NCI-H748 (cell line): Measurements from ENCODE around the gene MDH2.
"Not testable (repeated sequence)": the region's sequence is repeated elsewhere in the genome, so short reads cannot be mapped to it uniquely, and the experiment has no call there.

ENCODE experiments used
- DNase-seq: peaks from one replicate; lab custom pipeline; 2025; ENCODE audit not compliant: unreplicated experiment; lab: John Stamatoyannopoulos, UW

MDH2 gene, protein sequence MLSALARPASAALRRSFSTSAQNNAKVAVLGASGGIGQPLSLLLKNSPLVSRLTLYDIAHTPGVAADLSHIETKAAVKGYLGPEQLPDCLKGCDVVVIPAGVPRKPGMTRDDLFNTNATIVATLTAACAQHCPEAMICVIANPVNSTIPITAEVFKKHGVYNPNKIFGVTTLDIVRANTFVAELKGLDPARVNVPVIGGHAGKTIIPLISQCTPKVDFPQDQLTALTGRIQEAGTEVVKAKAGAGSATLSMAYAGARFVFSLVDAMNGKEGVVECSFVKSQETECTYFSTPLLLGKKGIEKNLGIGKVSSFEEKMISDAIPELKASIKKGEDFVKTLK

DNA sequence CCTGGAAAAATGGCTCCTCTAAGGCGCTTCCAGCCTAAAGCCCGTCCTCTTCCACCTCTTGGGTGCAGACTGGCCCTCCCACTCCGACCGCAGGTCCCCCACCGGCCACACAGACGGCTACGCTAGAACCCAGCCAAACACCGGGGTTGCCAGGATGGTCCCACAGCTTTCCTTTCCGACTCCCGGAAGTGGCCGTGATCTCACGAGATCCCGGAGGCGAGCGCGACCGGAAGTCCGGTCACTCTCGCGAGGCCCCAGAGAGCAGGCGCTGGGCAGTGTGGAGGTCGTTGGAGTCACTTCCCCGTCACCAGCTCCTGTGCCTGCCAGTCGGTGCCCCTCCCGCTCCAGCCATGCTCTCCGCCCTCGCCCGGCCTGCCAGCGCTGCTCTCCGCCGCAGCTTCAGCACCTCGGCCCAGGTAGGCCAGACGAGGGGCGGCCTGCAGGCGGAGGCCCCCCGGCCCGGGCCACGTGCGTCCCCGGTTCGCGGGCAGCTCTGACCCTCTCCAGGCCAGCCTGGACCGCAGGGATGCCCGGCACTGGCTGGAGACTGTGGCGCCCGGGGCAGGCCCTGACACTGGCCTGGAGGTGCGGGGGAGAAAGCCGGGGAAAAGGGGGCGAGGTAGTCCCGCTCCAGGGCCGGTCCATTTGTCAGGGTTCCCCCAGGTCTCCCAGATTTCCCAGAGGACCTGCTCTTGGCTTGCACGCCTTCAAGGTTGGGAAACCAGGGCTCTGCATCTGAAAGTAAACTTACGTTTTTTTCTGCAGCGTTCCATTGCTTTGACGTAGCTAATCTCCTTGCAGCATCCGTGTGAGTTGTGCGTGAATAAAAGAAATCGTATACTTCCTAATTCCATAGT lies at the start of gene MDH2, which contains the start of gene STYXL1:
MDH2 (plus strand) TSS at position 296 of the 857 bp plus-strand sequence; CDS start at position 351, 55 bp downstream.
STYXL1 (minus strand) TSS at position 190 of the 857 bp plus-strand sequence. CDS start 17,477 bp downstream, outside the sequence.
- peak; percentile 95 for DNase-seq

DNA sequence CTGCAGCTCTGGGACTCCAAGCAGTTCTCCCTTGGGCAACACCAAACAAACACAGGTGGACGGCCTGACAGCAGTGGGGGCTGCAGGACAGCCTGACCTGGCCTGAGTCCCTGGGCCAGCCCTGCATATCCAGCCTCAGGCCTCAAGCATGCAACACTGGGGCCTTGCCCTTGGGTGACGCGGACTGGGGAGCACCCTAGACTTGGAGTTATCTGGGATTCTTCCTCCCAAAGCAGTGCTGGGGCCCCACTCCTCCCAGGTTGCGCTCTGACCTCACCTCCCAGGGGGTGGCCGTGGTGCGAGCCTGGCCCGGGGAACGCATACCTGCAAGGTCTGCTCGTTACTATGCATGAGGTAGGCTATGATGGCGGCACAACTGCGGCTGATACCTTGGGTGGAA lies 47.3 kb upstream of the MDH2 start:
- no peak for DNase-seq

DNA sequence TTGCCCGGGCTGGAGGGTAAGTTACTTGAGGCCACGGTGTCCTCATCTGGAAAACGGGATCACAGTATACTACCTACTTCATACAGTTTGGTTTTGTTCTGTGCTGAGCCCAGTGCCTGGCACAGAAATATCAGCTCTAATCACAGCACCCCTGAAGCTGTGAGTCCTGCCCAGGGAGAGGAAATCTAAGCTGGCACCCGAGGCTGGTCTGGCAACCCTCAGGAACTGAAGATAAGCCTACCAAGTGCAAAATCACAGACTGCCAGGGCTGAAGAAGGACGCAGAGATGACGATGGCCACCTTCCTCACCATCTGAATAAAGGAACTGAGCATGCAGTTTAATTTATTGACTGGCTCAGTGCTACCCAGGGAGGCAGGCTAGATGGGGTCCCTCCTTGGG lies 45.8 kb upstream of the MDH2 start:
- DNase-seq: no peak

DNA sequence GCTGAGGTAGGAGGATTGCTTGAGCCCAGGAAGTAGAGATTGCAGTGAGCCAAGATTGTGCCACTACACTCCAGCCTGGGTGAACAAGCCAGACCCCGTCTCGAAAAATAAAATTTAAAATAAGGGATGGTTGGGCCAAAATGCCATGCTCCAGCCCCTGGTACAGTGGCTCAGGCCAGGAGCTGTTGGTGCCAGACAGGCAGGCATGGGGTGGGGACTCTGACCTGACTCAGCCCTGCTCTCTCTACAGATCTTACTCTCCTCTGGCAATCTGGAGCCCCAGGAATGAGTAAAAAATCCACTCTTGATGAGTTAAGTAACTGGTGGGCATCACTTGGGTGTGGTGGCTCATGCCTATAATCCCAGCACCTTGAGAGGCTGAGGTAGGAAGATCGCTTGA lies 45.1 kb upstream of the MDH2 start:
- no peak for DNase-seq

DNA sequence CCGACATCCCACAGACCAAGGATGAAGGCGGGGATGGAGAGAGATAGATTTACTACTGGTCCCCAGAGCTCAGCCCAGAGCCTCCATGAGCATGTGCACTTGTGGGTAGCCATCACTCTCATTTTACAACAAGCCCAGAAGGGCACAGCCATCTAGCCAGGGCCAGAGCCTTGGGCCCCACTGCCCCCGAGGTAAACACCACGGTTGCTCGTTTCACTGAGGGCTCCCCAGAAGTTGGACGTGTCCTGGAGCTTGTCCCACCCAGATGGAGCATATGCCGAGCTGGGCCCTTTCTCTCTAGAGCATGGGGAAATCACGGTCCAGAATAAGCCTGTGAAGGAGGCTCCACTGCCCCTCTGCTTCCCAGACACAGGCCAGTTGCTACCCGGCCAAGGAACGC lies 44.6 kb upstream of the MDH2 start:
- no peak for DNase-seq

DNA sequence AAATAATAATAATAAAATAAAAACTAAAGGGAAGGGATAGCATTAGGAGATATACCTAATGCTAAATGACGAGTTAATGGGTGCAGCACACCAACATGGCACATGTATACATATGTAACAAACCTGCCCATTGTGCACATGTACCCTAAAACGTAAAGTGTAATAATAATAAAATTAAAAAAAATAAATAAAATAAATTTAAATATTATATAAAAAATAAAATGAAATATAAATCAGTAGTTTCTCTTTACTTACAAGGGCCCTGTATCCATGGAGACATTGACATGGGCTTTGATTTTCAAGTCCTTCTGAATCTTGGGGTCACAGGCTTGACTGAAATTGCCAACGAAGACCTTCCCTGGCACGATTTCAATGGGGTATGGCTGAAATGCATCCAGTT lies 42.9 kb upstream of the MDH2 start:
- DNase-seq: not testable (repeated sequence)

DNA sequence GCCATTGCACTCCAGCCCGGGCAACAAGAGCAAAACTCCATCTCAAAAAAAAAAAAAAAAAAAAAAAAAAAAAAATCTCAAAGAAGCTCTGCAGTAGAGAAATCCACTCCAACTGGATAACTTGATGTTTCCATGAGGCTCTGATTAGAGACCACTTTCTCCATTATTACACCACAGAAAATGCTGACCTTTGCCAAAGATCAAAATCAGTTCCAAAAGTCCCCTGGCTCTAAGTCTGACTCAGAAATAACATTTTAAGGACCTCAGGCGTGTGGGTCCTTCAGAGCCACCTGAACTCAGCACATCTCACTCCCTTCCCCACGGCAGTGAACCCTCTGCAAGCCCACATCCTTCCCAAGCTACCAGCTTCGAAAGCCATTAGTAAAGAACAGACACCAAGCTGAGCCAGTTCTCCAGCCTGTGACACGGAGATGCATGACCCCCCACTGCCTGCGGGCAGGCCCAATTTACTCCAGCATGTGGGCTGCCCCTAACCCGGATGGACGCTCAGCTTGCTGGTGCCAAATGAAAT lies 39.7 kb upstream of the MDH2 start:
- no peak for DNase-seq

DNA sequence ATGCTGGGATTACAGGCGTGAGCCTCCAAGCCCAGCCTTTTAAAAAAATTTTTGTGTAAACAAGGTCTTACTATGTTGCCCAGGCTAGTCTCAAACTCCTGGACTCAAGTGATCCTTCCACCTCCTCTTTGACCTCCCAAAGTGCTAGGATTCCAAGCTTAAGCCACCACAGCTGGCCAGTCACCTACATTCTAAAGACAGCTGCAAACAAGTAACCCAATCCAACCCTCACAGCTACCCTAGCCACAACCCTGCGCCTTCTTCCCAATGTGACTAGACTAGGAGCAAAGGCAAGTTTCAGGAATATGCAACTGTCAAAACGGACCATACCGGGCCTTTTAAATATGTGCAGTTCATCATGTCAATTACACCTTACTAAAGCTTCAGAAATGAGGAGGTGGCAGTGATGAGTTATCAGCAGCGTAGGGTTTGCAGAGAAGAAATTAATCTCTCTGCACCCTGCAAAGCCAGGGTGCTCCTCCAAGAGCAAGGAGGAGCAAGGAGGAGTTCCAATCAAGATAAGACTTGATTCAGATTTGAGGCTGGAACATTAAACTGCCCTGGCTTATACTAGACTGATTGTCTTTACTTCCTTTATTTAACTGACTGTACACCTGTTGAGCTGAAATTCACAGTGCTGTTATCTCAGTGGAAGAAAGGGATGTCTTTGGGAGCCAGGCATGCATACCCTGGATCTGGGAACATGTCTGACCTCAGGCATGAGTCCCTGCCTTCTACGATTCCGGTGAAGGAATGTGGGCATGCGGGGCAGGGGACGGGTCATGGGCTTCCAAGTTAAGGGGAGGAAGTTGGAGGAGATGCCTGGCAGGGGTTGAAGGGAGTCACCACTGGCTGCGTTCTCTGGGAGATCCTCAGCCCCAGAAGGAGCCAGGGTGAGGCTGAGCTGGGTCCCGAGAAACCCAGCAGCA lies 38.0 kb upstream of the MDH2 start:
- no peak for DNase-seq

DNA sequence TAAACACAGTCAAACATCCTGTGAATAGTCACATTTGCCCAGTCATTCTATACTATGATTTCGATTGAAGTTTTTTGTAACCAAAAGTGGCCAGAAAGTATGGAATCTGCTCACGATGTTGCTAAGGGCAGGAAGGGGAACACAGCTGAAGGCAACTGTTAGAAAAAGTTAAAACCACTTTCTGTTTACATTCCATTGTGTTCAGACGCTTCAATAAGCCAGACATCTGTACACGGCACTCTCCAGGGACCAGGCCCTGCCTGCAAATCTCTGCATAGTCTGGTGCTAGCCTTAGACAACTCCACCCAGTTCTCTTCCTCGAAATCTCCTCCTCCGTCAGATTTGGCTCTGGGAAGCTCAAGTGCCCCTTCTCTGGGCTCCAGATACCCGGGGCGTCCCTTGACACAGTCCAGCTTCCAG lies 36.5 kb upstream of the MDH2 start:
- DNase-seq: no peak

DNA sequence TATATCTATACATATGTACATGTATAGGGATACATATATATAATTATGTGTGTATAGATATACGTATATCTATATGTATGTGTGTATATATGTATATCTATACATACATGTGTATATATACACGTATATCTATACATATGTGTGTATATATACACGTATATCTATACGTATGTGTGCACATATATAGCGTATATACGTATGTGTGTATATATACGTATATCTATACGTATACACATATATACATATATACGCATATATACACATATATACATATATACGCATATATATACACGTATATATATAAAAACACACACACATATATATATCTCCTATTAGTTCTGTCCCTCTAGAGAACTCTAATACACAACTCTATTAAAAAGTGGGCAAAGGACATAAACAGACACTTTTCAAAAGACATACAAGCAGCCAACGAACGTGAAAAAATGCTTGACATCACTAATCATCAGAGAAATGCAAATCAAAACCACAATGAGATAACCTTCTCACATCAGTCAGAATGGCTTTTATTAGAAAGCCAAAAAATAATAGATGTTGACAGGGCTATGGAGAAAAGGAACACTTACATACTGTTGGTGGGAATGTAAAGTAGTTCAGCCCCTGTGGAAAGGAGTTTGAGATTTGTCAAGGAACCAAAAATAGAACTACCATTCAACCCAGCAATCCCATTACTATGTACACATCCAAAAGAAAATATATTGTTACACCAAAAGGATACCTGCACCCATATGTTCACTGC lies 31.5 kb upstream of the MDH2 start:
- no peak for DNase-seq

DNA sequence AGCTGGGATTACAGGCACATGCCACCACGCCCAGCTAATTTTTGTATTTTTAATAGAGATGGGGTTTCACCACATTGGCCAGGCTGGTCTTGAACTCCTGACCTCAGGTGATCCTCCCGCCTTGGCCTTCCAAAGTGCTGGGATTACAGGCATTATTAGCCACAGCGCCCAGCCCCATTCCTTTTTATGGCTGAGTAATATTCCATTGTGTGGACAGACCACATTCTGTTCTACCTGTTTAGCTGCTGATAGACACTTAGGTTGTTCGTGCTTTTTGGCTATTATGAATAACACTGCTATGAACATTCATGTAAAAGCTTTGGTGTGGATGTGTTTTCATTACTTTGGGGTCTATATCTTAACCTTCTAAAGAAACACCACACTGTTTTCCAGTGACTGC lies 29.4 kb upstream of the MDH2 start:
- not testable (repeated sequence) for DNase-seq

DNA sequence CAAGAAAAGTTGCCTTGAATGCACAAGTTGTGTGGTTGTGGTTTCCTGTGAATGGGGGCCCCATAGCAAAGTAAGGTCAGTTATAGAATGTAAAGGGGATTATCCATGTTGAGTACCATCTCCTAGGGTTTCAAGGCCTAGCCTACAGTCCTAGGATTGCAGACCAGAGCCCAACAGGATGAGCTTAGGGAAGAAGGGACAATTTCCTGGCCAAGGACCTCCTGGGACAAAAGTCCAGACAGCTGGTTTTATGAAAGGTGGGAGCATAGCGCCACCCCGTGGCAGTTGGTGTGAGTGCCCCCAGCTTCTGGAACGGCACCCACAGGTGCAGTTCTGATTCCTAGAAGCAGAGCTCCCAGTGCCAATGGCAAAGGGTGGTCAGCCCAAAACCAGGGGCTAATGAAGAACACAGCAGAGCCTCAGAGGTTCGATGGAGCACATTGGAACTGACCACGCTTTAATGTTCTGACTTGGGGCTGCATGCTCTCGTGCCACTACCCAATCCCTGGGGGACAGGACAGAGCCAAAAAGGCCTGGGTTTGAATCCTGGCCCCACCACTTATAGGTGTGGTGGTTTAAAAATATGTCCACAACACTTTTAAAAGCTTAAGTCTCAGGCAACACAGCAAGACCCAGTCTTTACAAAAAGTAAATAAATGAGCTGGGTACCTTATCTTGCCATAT lies 27.7 kb upstream of the MDH2 start:
- peak; percentile 70 for DNase-seq

DNA sequence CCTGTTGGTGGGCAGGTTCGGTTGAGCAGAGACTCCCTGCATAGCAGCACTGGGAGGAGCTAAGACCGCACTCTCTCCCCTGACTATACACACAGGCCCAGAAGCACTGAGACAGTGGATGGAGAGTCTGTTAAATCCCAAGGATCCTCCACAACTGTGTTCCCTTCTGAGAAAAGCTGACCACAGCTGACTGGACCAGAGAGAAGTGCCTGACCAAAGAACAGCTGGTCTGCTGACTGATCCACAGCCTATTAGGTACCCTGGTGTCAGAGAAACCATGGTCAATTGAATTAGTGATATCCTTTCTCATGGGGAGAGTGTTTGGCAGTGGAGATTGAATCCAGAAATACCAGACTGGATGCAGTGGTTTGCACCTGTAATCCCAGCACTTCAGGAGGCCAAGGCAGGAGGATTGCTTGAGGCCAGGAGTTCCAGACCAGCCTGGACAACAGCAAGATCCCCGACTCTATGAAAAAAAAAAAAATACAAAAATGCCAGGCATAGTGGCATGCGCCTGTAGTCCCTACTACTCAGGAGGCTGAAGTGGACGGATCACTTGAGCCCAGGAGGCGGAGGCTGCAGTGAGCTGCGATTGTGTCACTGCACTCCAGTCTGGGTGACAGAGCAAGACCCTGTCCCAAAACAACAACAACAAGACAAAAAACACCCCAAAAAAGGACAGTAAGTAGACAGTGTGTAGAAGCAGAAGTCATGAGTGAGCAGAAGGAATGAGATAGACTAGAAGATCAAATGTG lies 25.7 kb upstream of the MDH2 start:
- DNase-seq: no peak

DNA sequence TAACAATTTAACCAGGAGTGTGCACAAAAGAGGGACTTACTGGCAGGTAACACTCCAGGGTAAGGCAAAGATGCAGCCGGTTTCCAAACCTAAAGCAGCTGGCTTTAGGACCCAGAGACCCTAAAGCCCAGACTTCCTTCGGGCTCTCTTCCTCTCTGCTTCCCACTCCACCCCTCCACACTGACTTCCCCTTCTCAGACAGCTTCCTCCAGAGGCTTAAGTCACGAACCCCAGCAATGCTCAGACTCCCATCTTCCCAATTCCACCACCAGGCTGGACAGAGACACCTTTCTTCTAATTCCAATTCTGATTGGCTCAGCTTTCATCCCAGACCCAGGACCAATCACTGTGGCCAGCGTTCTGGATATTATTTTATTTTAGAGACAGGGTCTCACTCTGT lies 24.9 kb upstream of the MDH2 start:
- no peak for DNase-seq

DNA sequence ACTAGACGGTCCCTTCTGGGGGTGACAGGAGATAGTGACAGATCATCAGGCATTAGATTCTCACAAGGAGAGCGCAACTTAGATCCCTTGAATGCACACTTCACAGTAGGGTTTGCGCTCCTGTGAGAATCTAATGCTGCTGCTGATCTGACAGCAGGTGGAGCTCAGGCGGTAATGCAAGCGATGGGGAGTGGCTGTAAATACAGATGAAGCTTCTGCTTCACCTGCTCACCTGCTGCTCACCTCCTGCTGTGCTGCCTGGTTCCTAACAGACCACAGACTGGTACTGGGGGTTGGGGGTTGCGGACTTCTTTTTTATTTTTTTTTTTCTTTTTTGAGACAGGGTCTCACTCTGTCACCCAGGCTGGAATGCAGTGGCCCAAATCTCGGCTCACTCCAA lies 18.2 kb upstream of the MDH2 start:
- peak; percentile 61 for DNase-seq

DNA sequence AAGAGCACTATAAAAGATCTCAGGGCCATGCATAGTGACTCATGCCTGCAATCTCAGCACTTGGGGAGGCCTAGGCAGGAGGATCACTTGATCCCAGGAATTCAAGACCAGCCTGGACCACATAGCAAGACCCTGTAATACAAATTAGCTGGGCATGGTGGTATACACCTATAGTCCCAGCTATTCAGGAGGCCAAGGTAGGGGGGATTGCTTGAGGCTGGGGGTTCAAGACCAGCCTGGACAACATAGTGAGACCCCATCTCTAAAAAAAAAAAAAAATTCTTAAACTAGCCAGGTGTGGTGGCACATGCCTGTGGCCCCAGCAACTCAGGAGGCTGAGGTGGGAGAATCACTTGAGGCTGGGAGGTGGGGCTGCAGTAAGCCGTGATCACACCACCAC lies 15.9 kb upstream of the MDH2 start:
- DNase-seq: no peak

DNA sequence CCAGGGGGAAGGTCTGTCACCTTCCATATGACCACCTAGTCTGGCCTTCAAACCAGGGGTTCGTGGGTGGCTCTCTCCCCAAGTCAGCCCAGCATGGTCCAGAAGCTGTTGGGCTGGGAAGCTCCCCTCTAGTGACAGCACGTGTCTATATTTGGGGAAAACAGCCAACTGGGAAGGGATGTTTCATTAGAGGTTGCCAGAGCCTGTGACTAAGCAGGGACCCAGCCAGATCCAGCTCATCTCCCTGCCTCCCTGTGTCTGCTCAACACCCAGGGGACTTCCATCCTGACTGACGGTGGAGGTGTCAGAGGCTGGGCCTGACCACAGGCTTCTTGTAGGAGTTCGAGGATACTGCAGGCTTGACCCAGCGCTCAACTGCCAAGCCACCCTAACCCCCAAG lies 10.6 kb upstream of the MDH2 start:
- no peak for DNase-seq

DNA sequence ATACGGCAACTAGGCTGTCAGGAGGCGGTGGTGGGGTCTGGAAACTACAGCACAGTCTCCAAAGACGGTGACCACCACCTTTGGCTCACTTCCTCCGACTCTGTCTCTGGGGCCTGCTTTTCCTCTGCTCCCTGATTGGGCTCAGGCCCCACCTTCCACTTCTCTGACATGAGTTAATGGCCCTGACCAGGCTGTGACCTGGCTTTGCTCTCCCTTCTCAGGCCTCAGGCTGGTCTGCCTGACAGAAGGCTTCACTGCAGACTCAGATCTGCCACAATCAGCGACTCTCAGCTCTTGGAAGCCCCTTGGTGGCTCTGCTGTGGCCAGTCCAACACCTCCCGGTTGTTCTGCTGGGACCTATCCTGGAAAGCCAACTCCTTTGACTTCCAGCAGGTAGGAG lies 7.8 kb upstream of the MDH2 start:
- no peak for DNase-seq

DNA sequence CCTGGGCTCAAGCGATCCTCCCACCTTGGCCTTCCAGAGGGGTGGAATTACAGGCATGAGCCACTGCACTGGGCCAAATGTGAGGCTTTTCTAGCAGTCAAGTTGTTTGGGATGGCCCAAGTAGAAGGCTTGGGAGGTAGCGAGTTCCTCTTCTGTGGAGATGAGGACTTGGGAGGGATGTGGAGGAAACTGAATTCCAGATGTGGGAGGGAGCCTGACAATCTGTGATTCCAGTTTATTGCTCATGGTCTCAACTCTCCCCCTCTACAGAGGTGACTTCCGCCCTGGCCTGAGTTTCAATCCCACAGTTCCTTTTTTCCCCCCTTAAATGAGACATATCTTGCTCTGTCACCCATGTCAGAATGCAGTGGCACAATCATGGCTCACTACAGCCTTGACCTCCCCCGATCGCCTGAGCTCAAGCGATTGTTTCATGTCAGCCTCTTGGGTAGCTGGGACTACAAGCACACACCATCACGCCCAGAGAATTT lies 3.5 kb upstream of the MDH2 start:
- no peak for DNase-seq
